HT1080 (cell line): ENCODE measurements around the gene FAM118A. TPM values are rescaled to one million over a fixed set of nuclear protein-coding genes. Genes with fewer than 3 reads are reported as not detected.
"Not testable (repeated sequence)": the region's sequence is repeated elsewhere in the genome, so short reads cannot be mapped to it uniquely, and the experiment has no call there.

Source experiments
- DNase-seq: peaks from one replicate; pipeline ENCODE4 v3.0.0-alpha.2; 2015; ENCODE audit warnings: low read depth
- total RNA-seq: library from RNA; depleted of rRNA; stranded (reverse); fragments of >200 nt; shearing (Covaris generic); gene quantifications from 2 replicates; pipeline ENCODE4 v1.2.3, GENCODE V29; 2014

Gene FAM118A
- total RNA-seq, 1 experiment from 2014 or later, result 19.2 TPM

DNA sequence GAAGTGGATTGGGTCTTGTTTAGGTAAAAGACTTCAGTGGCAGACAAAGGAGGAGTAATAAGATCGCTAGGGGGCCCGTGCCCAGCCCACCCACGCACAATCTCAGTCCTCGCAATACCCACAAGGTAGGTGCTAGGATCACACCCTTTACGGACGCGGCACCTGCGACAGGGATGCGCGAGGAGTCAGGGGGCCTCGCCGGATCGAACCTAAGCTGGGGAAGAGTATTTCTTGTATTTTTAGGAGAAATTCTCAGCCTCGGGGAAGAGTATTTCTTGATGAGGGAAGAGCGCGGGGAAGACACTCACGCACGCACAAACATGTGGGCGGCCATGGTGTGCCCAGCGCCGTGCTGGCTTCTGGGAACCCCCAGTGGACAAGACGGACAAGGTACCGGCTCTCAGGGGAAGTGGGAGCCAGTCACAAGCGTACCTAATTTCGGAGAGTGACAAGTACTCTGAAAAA is 745 bp upstream of the FAM118A start:
- no peak for DNase-seq

DNA sequence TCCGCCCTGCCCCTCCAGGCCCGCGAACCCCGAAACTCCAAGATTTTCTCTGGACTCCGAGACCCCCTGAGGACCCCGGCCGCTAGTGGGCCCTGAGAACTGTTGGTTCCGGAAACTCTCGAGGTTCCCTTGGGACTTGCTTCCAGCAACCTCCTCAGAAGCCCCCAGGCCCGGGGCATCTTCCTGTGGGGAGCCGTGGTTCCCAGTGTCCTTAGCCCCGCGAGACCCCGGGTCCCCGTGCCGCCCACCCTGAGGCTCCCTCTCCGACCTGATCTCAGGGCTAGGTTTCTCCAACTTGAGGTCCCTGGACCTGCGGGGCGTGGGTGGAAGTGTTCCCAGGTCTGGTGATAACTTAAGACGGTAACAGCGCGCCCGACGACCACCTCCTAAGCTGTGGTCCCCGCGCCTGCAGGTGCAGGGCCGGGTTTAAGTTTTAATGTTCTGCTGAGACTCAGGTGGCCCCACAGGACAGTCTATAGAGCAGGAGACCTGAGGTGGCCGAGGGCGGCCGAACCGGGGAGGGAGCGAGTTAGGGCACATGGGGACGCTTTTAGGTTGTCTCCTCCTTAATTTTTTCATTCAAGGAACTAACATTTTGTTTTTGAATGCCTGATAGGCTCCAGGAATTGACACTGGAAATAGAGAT is 720 bp downstream of the FAM118A start:
- no peak for DNase-seq

DNA sequence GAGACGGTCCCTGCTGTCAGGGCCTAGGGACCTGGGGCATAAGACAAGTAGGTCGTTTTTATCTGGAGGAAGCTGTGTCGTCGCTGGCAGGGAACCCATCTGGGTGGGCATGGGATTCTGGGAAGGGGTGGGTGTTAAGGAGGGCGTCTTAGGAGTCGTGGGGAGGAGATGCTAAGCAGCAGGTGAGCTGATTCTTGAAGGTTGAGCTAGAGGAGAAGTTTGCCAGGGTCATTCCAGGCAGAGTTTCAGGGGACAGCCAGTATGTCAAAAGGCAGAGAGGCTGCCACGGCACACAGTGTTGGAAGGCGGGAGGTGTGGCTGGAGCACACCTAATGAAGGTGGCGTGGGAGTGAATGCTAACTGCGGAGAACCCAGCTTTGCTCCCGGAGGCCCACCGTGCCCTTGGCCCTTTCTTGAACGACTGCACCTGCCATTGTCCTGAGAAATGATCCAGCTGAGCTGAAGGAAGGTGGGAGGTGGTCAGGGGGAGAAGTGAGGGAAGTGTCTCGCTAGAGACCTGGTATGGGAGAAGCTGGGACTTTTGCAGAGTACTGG is 1.3 kb downstream of the FAM118A start:
- no peak for DNase-seq

DNA sequence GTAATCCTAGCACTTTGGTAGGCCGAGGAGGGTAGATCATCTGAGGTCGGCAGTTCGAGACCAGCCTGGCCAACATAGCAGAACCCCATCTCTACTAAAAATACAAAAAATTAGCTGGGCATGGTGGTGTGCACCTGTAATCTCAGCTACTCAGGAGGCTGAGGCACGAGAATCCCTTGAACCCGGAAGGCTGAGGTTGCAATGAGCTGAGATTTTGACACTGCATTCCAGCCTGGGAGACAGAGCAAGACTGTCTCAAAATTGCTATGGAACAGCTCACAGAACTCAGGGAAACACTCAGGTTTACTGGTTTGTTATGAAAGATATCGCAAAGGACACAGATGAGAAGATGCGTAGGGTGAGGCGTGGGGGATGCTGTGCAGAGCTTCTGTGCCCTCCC is 2.7 kb downstream of the FAM118A start:
- no peak for DNase-seq

DNA sequence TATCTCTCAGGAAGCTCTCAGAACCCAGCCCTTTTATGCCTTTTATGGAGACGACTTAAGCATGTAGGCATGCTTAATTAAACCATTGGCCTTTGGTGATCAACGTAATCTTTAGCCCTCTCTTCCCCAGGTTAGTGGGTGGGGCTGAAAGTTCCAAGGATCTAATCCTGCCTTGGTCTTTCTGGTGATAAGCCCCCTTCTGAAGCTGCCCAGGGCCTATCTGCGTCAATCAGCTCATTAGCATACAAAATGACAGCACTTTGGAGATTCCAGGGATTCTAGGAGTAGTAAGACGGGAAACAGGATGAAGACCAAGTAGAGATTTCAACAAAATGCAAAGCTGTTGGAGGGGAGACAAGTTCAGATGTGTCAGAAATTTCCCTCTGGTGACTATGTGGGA is 3.1 kb downstream of the FAM118A start:
- DNase-seq, result no peak

DNA sequence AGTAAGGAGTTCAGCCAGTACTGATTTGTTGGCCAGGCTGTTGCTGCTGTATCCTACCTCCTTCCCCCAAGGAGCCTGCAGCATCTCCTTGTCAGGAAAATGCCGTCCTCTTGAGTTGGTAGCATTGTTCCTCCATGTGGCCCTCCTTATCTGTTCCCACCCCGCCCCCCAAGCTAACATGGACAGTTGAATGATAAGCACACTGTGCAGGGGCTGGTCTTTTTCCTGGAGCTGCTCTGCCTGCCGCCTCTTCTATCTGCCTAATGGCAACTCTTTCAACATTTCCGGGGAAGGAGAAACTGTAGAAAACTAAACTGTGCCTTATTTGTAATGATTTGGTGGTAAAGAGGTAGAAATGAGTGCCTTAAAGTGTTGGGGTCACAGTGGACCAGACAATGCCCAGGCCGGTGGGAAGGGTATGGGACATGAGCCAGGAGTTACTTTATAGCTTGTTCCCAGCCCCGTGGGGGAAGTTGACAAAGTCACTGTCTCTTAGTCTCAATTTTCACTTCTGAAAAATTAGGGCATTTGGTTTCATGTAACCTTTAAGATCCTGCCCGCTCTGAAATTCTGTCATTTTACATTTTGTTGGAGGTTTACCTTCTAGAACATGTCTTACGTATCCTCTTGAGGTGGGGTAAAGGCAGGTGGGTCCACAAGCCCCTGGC is 4.5 kb downstream of the FAM118A start:
- no peak for DNase-seq

DNA sequence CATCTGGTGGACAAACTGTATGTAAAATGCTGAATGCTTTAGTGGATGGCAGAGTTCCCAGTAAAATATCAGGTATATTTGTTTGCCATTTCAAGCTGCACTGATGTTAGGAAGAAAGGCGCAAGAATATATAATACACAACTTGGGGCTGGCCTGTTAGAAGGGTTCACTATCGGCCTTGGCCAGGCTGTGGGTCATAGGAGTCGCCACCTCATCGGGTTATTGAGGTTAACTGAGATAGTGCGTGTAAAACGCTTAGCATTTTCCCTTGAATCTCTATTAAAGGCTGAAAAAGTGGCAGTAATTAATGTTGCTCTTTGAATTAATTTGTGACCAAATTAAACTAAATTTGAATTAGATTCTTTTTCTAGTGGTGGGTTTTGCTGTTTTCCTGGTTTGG is 5.1 kb downstream of the FAM118A start:
- no peak for DNase-seq

DNA sequence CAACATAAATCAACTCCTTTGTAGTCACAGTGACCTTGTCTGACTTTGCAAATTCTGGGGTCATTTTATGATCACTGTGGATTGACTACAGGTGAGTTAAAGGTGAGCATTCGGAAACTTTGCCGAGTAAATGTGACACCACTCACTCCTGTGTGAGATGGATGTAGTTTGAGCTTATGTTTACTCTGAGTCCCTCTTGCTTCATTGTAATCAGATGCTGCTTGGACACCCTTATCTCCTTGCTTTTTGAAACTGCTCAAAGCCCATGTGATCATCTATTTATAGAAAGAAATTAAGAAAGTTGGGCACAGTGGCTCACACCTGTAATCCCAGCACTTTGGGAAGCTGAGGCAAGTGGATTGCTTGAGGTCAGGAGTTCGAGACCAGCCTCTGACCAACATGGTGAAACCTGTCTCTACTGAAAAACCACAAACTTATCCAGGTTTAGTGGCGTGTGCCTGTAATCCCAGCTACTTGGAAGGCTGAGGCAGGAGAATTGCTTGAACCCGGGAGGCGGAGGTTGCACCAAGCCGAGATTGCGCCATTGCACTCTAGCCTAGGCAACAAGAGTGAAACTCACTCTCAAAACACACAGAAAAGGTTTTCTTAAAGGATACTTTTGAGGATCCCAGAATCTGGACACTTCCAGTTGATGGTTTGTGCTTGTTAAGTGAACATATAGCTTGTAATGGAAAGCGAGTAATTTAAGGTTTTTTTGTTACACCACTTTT is 7.2 kb downstream of the FAM118A start:
- no peak for DNase-seq

DNA sequence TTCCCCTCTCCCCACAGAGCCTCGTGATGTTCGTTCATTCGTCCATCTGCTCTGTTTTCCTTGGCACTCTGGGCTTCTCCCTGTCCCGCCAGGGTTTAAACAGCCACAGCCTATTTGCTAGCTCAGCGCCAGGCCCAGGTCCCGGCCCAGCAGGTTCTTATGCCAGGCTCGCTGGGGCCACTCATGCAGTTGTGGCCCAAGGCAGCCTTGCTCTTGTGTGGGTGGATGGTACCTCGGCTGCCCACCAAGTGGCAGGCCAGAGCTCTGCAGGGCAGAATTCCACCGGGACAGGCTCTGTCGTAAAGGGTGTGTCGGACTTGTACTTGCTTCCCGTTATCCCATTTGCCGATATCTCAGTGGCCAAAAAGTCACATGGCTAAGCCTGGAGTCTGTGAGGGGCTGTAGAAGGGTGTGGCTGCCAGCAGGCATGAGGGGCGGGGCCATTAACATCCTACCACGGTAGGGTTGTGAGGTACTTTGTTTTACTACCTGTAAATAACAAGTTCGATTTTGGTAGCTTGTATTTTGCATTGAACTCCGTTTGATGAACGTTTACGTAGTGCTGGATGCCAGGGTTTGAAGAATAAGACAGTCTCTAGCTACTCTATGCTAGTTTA is 7.9 kb downstream of the FAM118A start:
- no peak for DNase-seq

DNA sequence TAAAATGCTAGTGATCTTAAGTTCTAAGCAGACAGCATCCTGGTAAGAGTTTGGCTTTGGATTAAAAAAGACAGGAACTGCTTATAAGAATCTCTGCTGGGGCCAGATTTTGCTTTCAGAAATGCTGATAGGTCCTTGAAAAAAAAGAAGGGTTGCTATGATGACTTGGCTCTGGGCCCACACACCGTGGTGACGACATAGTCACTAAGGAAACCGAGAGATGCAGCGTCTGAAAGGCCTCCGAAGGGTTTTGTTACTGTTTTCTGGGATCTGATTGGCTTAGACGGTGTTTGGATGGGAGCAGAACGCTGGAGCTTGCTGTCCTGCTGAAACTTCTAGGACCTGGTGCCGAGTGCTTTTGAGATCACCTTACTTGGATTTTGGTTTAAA is 8.4 kb downstream of the FAM118A start:
- DNase-seq, result peak; percentile 54

DNA sequence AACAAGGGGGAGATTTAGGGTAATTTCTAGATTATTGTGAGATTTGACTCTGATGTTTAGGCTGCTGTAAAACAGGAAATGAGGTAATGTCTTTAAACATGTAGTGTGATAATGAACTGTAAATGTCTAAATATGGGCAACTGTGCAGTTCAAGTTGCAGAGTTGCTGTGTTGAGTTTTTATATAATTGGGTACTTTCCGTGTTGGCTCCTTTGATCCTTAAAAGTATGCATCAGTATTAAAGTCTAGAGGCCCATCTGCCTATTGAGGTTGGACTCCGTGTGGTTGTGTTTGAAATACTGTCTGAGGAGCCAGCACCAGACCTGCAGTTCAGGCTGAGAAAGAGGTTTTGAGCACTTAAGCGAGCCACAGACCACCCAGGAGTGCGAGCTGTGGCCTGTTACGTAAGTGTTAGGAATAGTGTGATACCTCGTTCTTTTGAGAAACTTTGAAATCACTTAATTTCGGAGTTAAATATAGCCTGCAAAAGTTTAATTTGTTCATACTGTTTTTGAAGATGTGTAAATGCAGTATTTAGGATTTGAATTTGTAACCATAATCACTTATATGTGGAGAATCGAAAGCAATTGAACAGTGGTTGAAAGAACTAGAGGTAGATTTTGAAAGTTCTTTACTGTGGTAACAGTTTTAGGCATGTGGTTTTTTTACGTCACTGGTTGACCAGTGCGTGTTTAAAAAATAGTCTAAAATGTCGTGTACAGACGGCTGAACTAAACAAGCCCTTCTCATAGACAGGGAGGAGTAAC is 9.0 kb downstream of the FAM118A start:
- DNase-seq, result no peak

DNA sequence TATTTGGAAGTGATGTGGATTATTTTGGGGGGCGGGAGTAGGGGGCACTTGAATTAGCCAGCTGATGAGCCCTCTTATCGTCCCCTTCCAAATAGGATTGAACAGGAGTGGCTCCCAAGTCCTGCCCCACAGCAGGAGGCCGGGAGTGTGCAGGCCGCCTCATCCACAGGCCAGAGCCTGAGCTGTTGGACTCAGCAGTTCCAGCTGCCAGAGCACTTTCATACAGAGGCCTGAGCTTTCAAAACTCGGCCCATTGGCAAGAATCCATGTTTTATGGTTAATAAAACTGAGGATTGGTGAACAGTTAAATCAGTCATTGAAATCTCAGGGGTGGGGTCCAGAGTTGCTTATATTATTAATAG is 9.6 kb downstream of the FAM118A start:
- DNase-seq, result no peak

DNA sequence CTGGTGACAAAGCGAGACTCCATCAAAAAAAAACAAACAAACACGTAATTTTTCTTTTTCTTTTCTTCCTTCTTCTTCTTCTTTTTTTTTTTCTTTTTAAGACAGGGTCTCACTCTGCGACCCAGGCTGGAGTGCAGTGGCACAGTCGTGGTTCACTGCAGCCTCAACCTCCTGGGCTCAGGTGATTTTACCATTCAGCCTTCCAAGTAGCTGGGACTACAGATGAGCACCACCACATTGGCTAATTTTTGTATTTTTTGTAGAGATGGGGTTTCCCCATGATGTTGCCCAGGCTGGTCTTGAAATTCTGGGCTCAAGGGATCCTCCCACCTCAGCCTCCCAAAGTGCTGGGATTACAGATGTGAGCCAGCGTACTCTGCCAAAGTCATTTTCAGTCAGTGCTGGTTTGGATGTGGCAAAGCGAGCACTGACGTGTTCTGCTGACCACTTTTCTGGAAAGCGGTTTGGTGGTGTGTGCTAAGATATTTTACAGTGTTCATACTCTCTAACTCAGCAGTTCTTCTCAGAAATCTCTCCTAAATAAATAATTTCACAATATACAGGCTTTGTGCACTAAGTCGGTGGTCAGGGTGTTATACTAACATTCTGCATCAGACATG is 10.7 kb downstream of the FAM118A start:
- no peak for DNase-seq

DNA sequence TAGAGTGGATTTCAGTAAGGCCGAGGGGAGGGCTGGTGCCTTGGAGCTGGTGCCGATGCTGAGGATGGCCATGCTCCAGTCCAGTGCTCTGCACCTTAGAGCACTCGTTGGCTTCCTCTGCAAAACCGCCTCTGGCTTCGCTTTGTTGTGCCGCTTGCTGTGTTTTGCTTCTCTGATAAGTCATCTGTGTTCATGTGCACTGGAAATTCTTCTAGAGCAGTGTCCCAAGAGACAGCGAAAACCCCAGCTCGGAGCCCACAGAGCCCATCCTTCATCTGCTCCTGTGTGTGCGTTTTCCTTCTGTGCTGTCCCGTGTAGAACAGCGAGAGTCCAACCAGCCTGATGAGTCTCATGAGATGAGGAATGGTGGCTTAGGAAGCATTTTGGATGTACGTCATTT is 12.1 kb downstream of the FAM118A start:
- no peak for DNase-seq

DNA sequence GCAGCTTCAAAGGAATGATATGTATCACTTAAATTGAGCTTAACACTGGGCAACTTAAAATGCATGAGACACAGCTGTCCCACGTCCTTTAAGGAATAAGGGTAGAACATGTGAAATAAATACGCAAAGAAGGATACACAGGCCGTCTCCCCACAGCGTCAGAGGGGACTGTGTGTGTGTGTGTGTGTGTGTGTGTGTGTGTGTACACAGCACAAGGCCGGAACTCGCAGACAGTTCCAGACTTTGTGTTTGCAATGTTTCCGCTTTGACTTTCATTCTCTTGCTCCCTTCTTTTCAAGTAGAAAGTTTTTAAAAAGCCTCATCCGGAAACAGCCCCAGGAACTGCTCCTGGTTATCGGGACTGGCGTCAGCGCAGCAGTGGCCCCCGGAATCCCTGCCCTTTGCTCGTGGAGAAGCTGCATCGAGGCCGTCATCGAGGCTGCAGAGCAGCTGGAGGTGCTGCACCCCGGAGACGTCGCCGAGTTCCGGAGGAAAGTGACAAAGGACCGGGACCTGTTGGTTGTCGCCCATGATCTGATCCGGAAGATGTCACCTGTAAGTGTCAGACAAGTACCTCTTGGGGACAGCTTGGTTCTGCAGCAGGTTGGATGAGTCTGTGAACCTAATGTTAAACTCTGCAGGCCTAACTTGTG is 13.3 kb downstream of the FAM118A start:
- no peak for DNase-seq

DNA sequence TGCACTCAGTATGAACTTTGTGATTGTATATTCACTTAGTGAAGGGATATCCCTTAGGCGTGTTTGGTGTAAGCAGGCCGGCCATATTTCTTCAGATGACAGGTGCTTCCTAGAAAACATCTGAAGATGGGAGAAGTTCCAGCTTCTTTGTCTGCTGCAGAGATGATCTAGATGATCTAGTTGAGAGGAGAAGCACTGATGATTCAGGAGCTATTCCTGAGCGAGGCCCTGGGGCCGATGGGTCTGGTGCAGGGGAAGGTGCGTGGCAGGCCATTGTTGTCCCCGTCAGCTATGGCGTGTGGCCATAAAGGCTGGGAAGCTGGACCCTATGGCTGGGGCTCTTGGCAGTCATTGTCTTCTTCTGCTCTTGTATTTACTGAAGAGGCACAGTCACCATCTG is 14.0 kb downstream of the FAM118A start:
- DNase-seq, result no peak

DNA sequence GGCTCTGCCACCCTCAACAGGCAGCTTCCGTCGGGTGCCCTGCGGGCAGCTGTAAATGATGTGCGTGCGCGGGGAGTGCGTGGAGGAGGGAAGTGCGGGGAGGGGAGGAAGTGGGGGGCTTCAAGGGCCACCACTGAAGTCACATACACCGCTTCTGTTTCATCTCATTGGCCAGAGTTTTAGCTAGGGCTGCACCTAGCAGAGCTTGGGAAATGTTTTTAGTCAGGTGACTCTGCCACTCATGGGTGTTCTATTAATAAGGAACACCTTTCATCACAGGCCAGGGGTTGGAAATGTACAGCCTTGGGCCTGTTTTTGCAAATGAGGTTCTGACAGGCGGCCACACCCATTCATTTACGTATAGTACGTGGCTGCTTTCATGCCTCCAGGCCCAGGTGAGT is 14.6 kb downstream of the FAM118A start:
- DNase-seq, result no peak

DNA sequence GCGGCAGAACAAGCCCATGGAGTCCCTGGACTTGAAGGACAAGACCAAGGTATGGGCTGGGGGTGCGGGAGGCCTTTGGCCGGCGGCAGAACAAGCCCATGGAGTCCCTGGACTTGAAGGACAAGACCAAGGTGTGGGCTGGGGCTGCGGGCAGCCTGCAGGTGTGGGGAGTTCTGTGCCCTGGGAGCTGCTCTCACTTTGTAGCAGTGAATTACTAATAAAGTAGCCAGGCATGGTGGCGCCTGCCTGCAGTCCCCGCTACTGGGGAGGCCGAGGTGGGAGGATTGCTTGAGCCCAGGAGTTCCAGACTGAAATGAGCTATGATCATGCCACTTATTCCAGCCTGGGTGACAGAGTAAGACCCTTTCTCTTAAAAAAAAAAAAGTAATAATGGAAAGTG is 18.5 kb downstream of the FAM118A start:
- DNase-seq, result not testable (repeated sequence)

DNA sequence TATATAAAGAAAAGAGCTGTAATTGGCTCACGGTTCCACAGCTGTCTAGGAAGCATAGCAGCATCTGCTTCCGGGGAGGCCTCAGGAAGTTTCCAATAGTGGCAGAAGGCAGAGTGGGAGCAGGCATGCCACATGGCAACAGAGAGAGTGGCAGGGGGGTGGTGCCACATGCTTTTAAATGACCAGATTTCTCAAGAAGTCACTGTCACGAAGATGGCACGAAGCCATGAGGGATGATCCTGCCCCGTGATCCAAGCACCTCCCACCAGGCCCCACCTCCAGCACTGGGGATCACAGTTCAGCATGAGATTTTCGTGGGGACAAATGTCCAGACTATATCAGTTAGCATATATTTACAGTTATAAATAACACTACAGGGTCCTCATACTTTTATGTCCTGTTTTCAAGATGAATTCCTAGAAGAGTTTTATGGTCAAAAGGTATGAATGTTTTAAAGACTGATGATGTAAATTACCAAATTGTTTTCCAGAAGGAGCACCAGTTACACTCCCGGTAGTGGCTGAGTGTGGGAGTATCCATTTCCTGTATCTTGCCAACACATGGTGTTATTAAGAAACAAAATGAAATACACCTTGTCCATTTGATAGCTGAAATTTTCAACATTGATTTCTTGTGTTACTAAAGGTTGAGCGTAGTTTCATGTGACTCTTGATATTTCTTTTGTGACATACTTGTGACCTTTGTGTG is 19.2 kb downstream of the FAM118A start:
- DNase-seq, result no peak

DNA sequence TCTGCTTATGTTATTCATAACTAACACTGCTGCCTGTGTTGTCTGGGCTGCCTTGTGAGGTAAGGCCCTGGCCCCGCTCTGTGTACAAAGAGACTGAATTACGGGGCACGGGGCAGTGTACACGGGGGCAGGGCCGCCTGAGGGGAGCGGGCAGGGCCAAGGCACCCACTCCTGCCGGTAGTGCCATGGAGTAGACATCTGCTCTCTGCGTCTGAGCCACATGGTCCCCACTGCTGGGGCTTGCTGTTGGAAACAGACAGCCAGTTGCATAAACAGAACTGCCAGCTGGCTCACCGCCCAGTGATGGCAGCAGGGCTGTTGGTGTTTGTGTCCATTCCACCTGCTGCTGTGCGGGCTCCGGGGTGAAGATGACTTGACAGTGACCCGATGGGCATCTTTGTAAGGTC is 19.8 kb downstream of the FAM118A start:
- no peak for DNase-seq
